NCI-H2227 (cell line): ENCODE data around the gene KIAA1958.

ENCODE experiments used
- DNase-seq: peaks from one replicate; lab custom pipeline; 2025; ENCODE audit not compliant: unreplicated experiment; lab: John Stamatoyannopoulos, UW

The KIAA1958 gene

GRCh38 chr9:112486221-112487007, at the start of gene KIAA1958:
TSS of gene KIAA1958 (plus strand) at chr9:112486827. CDS start at chr9:112574081, 87,254 bp downstream.
- DNase-seq = peak; percentile 89

- DNase-seq = no peak
Observed at GRCh38 chr9:112437406-112437805, 49.2 kb upstream of the KIAA1958 start.

GRCh38 chr9:112439171-112439570, 47.5 kb upstream of the KIAA1958 start:
- no peak for DNase-seq

GRCh38 chr9:112439825-112440224, 46.8 kb upstream of the KIAA1958 start:
- DNase-seq = no peak

- DNase-seq = no peak
Observed at GRCh38 chr9:112443200-112443599, 43.4 kb upstream of the KIAA1958 start.

- DNase-seq = no peak
Observed at GRCh38 chr9:112443636-112444035, 43.0 kb upstream of the KIAA1958 start.

- DNase-seq = no peak
Observed at GRCh38 chr9:112445196-112445595, 41.4 kb upstream of the KIAA1958 start.

- DNase-seq = no peak
Observed at GRCh38 chr9:112446080-112446479, 40.5 kb upstream of the KIAA1958 start.

GRCh38 chr9:112446526-112446925, 40.1 kb upstream of the KIAA1958 start:
- no peak for DNase-seq

- DNase-seq = no peak
Observed at GRCh38 chr9:112447283-112447761, 39.3 kb upstream of the KIAA1958 start.

- no peak for DNase-seq
Observed at GRCh38 chr9:112462855-112463254, 23.8 kb upstream of the KIAA1958 start.

GRCh38 chr9:112465352-112465751, 21.3 kb upstream of the KIAA1958 start:
- no peak for DNase-seq

GRCh38 chr9:112472996-112473395, 13.6 kb upstream of the KIAA1958 start:
- no peak for DNase-seq

GRCh38 chr9:112473986-112474385, 12.6 kb upstream of the KIAA1958 start:
- no peak for DNase-seq

- DNase-seq = no peak
Observed at GRCh38 chr9:112475318-112475717, 11.3 kb upstream of the KIAA1958 start.

GRCh38 chr9:112477330-112477729, 9.3 kb upstream of the KIAA1958 start:
- no peak for DNase-seq

GRCh38 chr9:112479221-112479620, 7.4 kb upstream of the KIAA1958 start:
- DNase-seq = no peak

GRCh38 chr9:112484607-112485006, 2.0 kb upstream of the KIAA1958 start:
- DNase-seq = no peak

- DNase-seq = no peak
Observed at GRCh38 chr9:112485574-112485973, 1.1 kb upstream of the KIAA1958 start.

GRCh38 chr9:112487008-112487798, 576 bp downstream of the KIAA1958 start:
- DNase-seq = peak; percentile 72

- DNase-seq = peak; percentile 10
Observed at GRCh38 chr9:112487799-112488340, 1.2 kb downstream of the KIAA1958 start.
